Ishikawa (cell line): ENCODE results near the gene KCNJ6.

Experiments
- CEBPB ChIP-seq: IDR thresholded peaks from 2 replicates; pipeline ENCODE4 v1.6.1; 2012
- CREB1 ChIP-seq: IDR thresholded peaks from 2 replicates; pipeline ENCODE4 v1.6.1; 2012; ENCODE audit warnings: low read depth
- EP300 ChIP-seq: IDR thresholded peaks from 2 replicates; pipeline ENCODE4 v1.6.1; 2012; ENCODE audit warnings: borderline replicate concordance
- RAD21 ChIP-seq: IDR thresholded peaks from 2 replicates; pipeline ENCODE4 v1.6.1; 2012; ENCODE audit warnings: low read depth
- TEAD4 ChIP-seq: IDR thresholded peaks from 2 replicates; pipeline ENCODE4 v1.6.1; 2012
- USF1 ChIP-seq: IDR thresholded peaks from 2 replicates; pipeline ENCODE4 v1.6.1; 2012
- YY1 ChIP-seq: IDR thresholded peaks from 2 replicates; pipeline ENCODE4 v1.6.1; 2012; ENCODE audit warnings: low read depth

GRCh38 chr21:37870221-37870620 lies 46.0 kb downstream of the KCNJ6 start:
- TF ChIP-seq EP300 (no peak), RAD21 (no peak), CREB1 (no peak), TEAD4 (no peak), USF1 (no peak), CEBPB (no peak), YY1 (no peak)
